GM12891 (cell line): ENCODE results near the gene ZCCHC8.
A peak's percentile ranks its signal among the peaks of the same experiment; 100 is the strongest.

ENCODE experiments used
- POLR2A ChIP-seq: IDR thresholded peaks from 2 replicates; pipeline ENCODE4 v1.6.1; 2011; ENCODE audit warnings: low read depth, low read length, control low read depth
- SPI1 ChIP-seq: IDR thresholded peaks from 2 replicates; pipeline ENCODE4 v1.6.1; 2011; ENCODE audit warnings: low read depth, low read length, control low read depth

DNA sequence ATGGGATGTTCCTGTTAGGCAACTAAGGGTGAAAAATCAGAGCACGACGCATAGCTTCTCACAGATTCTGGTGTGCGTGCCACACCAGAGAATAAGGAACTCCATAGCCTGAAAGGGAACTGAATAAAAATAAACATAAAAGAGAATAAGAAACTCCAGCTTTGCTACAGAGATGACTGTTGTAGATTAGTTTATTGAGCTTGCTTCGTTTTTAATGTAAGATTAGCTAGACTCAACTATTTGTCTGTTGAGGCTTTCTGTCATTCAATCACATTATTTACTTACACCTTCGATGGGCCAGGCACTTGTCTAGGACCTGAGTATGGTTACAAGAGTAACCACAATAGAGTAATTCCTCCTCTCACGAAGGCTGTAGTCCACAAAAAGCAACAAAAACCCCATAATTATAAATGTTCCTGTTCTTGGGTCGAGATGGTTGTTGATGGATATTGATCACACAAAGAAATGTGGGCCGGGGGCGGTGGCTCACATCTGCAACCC is 807 bp upstream of the ZCCHC8 start:
- TF ChIP-seq POLR2A = no peak
- TF ChIP-seq SPI1 = peak; percentile 58
